Measurements from ENCODE around the gene YY2. TPM values are rescaled to one million over a fixed set of nuclear protein-coding genes. Genes with fewer than 3 reads are reported as not detected.

YY2 gene
- total and polyA plus RNA-seq, 2 of the 4 experiments (the other 2 are of a cell fraction) = 0.72 to 2.5 TPM

DNA sequence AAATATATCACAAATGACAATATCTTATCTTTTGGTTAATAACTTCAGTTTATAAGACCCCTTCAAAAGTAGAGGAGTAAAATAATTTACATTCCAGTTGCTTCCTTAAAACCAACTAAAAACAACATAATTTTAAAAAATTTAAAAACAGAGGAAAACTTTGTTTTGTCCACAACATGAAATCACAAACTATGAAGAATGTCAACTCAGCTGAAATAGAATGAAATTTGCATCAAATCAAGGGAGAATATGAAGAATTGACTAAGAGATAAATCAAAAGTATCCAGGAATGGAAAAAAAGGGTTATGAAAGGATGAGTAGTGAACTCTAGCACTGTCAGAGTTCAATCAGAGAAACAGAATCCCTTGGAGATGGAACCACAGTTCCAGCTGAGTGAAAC, 2.2 kb upstream of the YY2 start:
- H2BK5ac ChIP-seq (ENCODE audit: low read depth, low read length, poor library complexity, severe bottlenecking) = no peak overlapping the region
- no peaks in the 10 kb centered on the region for H3K27me3 ChIP-seq (ENCODE audit: control insufficient read depth, insufficient read depth, low read length)
- no peak overlapping the region for H4K5ac ChIP-seq (ENCODE audit: low read depth, low read length)
- no peak overlapping the region for H3K14ac ChIP-seq (replicated peaks; ENCODE audit: low read depth, low read length)
- H4K91ac ChIP-seq (ENCODE audit: insufficient read depth, low read depth, low read length) = no peak overlapping the region
- no peak overlapping the region for H2BK15ac ChIP-seq (ENCODE audit: low read depth, low read length)
- intact Hi-C loops (cut with micrococcal nuclease) (no loop called here), in situ Hi-C loops (cut with MboI; ENCODE audit: low sequenced_read_pairs) (no loop called here), dilution Hi-C loops (cut with HindIII; ENCODE audit: low sequenced_read_pairs, unreplicated experiment) (no loop called here)
- no peak overlapping the region for H3K4me2 ChIP-seq (ENCODE audit: low read depth, low read length)
- H3K36me3 ChIP-seq (ENCODE audit: control insufficient read depth, insufficient read depth, low read length) = peaks cover 11% of the 10 kb centered on the region
- H3K9ac ChIP-seq (ENCODE audit: low read depth, low read length) = no peak overlapping the region
- no peak overlapping the region for H4K8ac ChIP-seq (ENCODE audit: low read depth in 2 of 2, low read length in 2 of 2)
- no peak overlapping the region for H2BK20ac ChIP-seq (ENCODE audit: low read depth, low read length)
- no peaks in the 10 kb centered on the region for H3K9me1 ChIP-seq (ENCODE audit: insufficient read depth, low read length)
- no peak for DNase-seq
- H3K4ac ChIP-seq (ENCODE audit: low read depth, low read length) = no peak overlapping the region
- CTCF ChIA-PET = no interaction called here
- no peak overlapping the region for H3K18ac ChIP-seq (ENCODE audit: low read depth, low read length)
- no peak overlapping the region for H3K4me3 ChIP-seq (ENCODE audit: insufficient read depth, low read depth, low read length)
- no peaks in the 10 kb centered on the region for H3K79me1 ChIP-seq (ENCODE audit: low read depth in 1 of 2, low read length in 2 of 2)
- peak; percentile 56 for TF ChIP-seq MAFK (IDR thresholded peaks at IDR 0.05; ENCODE audit: low read depth, low read length)
- TF ChIP-seq, protein P1, sequence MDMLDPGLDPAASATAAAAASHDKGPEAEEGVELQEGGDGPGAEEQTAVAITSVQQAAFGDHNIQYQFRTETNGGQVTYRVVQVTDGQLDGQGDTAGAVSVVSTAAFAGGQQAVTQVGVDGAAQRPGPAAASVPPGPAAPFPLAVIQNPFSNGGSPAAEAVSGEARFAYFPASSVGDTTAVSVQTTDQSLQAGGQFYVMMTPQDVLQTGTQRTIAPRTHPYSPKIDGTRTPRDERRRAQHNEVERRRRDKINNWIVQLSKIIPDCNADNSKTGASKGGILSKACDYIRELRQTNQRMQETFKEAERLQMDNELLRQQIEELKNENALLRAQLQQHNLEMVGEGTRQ (IDR thresholded peaks at IDR 0.05; ENCODE audit: low read depth, low read length) = no peak
- H2AFZ ChIP-seq (replicated peaks; ENCODE audit: low read length, poor library complexity) = no peak overlapping the region
- H3K27ac ChIP-seq (ENCODE audit: insufficient read depth, low read length) = no peak overlapping the region
- ATAC-seq (ENCODE audit: low read depth) = no peak
- H4K20me1 ChIP-seq (ENCODE audit: insufficient read depth, low read length) = no peaks in the 10 kb centered on the region
- no TSS peak for BruUV-seq (replicated peaks)
- H3K23ac ChIP-seq (ENCODE audit: low read depth, low read length) = no peak overlapping the region
- POLR2A ChIA-PET (ENCODE audit: unreplicated experiment) = no interaction called here
- H2BK120ac ChIP-seq (ENCODE audit: low read depth, low read length) = no peak overlapping the region
- no peak overlapping the region for H2AK5ac ChIP-seq (ENCODE audit: low read depth, low read length)
- no peaks in the 10 kb centered on the region for H3K4me1 ChIP-seq (ENCODE audit: control insufficient read depth, insufficient read depth, low read length)
- peaks cover 2% of the 10 kb centered on the region; the same call in 1 of the 2 replicates for H3K9me3 ChIP-seq (ENCODE audit: control insufficient read depth, insufficient read depth, low read length)
- H3K56ac ChIP-seq (ENCODE audit: extremely low read depth, insufficient read depth, low read length) = no peak overlapping the region
- no peak overlapping the region for H2AK9ac ChIP-seq (replicated peaks; ENCODE audit: low read depth, low read length, poor library complexity)
